ENCODE results near the gene SSX7. TPM values are rescaled to one million over a fixed set of nuclear protein-coding genes. Genes with fewer than 3 reads are reported as not detected.

The SSX7 gene
- total RNA-seq = not detected in 2 replicates

DNA sequence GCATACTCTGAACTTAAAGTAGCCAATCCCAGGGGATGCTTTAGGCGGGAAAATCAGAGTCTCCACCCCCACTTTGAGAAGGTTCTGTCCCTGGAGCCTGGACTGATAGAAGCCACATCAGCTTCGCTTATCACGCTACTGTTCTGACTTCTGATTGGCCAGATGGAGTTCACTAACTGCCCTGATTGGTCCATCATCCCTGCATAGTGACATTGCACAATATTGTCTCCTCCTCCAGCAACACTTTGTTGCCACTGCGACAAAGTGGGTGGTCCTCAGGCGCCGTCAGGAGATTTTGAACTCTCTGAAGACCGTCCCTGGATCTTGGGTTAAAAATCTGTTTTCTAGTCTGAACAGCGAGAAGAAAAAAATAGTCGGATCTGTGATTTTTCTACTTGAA, at the start of gene SSX7:
Gene SSX7 (minus strand): TSS at position 101 of the 400 bp plus-strand sequence. CDS start 1,428 bp downstream, outside the sequence.

Other genes with a start within 250 kb of the SSX7 start
- not detected in 2 replicates for gene XAGE1A, start 159.1 kb downstream of the SSX7 start, total RNA-seq
- not detected in 2 replicates for gene XAGE1B, start 137.8 kb downstream of the SSX7 start, total RNA-seq
- not detected in 2 replicates for gene SSX2, start 52.3 kb upstream of the SSX7 start, total RNA-seq
- not detected in 2 replicates for gene SSX2B, start 96.4 kb upstream of the SSX7 start, total RNA-seq
- not detected in 2 replicates for gene SPANXN5, start 142.5 kb upstream of the SSX7 start, total RNA-seq
- gene XAGE5, start 156.4 kb upstream of the SSX7 start, total RNA-seq = not detected in 2 replicates
- not detected in 2 replicates for gene XAGE3, start 213.2 kb upstream of the SSX7 start, total RNA-seq
- gene FAM156B, start 242.4 kb upstream of the SSX7 start, total RNA-seq = 6.5 and 12.3 TPM in 2 replicates

Data from cardiac ventricle fibroblast (primary cell).